ENCODE measurements around the gene UBALD1.

GRCh38 chr16:4628283-4628682 lies 13.6 kb upstream of the UBALD1 start:
- TF ChIP-seq POLR2AphosphoS5 (IDR thresholded peaks at IDR 0.05; ENCODE audit: low read depth, low read length) (no peak), POLR2A (IDR thresholded peaks at IDR 0.05; ENCODE audit: low read depth, low read length) (no peak), SPI1 (IDR thresholded peaks at IDR 0.05; ENCODE audit: low read depth, low read length) (no peak), PAX5 (IDR thresholded peaks at IDR 0.05; ENCODE audit: insufficient read depth, low read length, severe bottlenecking) (no peak), POU2F2 (IDR thresholded peaks at IDR 0.05; ENCODE audit: low read depth, low read length) (no peak)

All from GM12891 (cell line).